ENCODE data around the gene QRICH2. TPM values are rescaled to one million over a fixed set of nuclear protein-coding genes. Genes with fewer than 3 reads are reported as not detected.

QRICH2 gene
- total RNA-seq, 6 donors from 2014 or later, result 1.7 to 9.4 (median 2.8) TPM

DNA sequence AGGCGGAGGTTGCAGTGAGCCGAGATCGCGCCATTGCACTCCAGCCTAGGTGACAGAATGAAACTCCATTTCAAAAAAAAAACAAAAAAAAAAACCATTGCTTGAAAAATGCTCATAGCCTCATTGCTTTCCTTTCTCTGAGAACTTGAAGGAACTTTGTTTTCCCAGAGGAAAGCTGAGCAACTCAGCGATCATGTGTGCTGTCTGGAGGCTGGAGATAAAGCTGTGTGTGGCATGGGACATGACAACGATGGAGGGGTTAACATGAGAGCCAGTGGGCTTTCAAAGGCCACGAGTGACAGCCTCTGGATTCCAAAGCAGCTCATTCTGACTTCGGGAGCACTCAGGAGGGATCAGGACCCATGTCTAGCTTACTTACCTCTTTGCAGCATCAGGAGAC lies 21.6 kb upstream of the QRICH2 start:
- H3K27ac ChIP-seq, result no peak overlapping the region
- no peaks in the 10 kb centered on the region for H3K9me3 ChIP-seq
- H3K4me1 ChIP-seq, result peaks cover 0 to 16% (median 0%) of the 10 kb centered on the region in 4 donors
- no peak for TF ChIP-seq POLR2AphosphoS5 (IDR thresholded peaks at IDR 0.05)
- no peak for TF ChIP-seq EP300 (IDR thresholded peaks at IDR 0.05)
- no peak for TF ChIP-seq POLR2A (IDR thresholded peaks at IDR 0.05)
- TF ChIP-seq, protein P1, sequence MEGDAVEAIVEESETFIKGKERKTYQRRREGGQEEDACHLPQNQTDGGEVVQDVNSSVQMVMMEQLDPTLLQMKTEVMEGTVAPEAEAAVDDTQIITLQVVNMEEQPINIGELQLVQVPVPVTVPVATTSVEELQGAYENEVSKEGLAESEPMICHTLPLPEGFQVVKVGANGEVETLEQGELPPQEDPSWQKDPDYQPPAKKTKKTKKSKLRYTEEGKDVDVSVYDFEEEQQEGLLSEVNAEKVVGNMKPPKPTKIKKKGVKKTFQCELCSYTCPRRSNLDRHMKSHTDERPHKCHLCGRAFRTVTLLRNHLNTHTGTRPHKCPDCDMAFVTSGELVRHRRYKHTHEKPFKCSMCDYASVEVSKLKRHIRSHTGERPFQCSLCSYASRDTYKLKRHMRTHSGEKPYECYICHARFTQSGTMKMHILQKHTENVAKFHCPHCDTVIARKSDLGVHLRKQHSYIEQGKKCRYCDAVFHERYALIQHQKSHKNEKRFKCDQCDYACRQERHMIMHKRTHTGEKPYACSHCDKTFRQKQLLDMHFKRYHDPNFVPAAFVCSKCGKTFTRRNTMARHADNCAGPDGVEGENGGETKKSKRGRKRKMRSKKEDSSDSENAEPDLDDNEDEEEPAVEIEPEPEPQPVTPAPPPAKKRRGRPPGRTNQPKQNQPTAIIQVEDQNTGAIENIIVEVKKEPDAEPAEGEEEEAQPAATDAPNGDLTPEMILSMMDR (IDR thresholded peaks at IDR 0.05), result no peak
- no peaks in the 10 kb centered on the region for H3K27me3 ChIP-seq
- ATAC-seq (ENCODE audit: low FRiP score in 2 of 2) (no peak), DNase-seq (no peak)
- no peak overlapping the region for H3K4me3 ChIP-seq
- 84 to 95% methylated on average over 8 of the region's 8 CpGs for WGBS, 2 donors
- H3K36me3 ChIP-seq, result peaks cover 12 to 52% (median 24%) of the 10 kb centered on the region in 4 donors

DNA sequence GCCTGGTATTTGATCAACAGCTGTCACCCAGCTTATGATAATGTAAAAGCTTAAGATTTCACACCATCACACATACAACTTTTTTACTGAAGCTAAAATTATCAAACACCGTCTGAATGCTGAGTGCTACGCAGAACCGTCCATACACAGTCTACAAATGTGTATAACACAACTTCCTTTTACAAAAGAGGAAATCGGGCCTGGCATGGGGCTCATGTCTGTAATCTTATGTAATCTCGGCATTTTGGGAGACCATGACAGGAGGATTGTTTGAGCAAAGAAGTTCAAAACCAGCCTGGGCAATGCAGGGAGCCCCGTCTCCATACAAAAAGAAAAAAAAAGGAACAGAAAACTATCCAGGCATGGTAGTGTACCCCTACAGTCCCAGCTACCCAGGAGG lies 19.6 kb upstream of the QRICH2 start:
- WGBS, 2 donors, result 48 to 57% methylated on average over 6 of the region's 6 CpGs
- TF ChIP-seq POLR2A (IDR thresholded peaks at IDR 0.05), result no peak
- no peak for TF ChIP-seq EP300 (IDR thresholded peaks at IDR 0.05)
- TF ChIP-seq, protein P1 (IDR thresholded peaks at IDR 0.05), result no peak
- TF ChIP-seq POLR2AphosphoS5 (IDR thresholded peaks at IDR 0.05), result no peak
- peak; percentile 40 to 65 for ATAC-seq (ENCODE audit: low FRiP score in 2 of 2)
- Histone ChIP-seq H3K4me3 (no peak overlapping the region), H3K27ac (peak overlapping the region in 3 of 4 donors; percentile 15 to 68 (median 61)), H3K4me1 (peaks cover 0 to 16% (median 0%) of the 10 kb centered on the region in 4 donors), H3K9me3 (no peaks in the 10 kb centered on the region), H3K27me3 (no peaks in the 10 kb centered on the region), H3K36me3 (peaks cover 12 to 66% (median 32%) of the 10 kb centered on the region in 4 donors)
- peak in 1 of 2 donors; percentile 60 for DNase-seq

DNA sequence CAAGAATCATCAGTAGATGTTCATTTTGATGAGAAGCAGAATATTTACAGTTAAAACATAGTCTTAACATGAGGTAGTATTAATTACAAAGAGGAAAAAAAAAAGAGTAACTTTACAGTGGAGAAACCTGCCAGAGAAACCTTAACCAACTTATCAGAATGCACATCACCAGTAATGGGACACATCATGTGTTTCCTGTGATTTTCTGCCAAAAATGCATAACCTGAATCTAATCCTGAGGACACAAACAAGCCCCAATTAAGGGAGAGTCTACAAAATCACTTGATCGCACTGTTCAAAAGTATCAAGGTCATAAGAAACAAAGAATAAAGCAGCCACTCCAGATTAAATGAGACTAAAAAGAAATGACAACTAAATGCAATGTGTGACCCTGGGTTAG lies 18.2 kb upstream of the QRICH2 start:
- H3K27me3 ChIP-seq, result no peaks in the 10 kb centered on the region
- 73 to 89% methylated on average over 1 of the region's 1 CpG for WGBS, 2 donors
- no peak for ATAC-seq (ENCODE audit: low FRiP score in 2 of 2)
- no peaks in the 10 kb centered on the region for H3K9me3 ChIP-seq
- H3K27ac ChIP-seq, result peak overlapping the region in 2 of 4 donors; percentile 61 to 68
- peaks cover 0 to 16% (median 0%) of the 10 kb centered on the region in 4 donors for H3K4me1 ChIP-seq
- H3K4me3 ChIP-seq, result no peak overlapping the region
- TF ChIP-seq, protein P1 (IDR thresholded peaks at IDR 0.05), result no peak
- TF ChIP-seq POLR2AphosphoS5 (IDR thresholded peaks at IDR 0.05) (no peak), POLR2A (IDR thresholded peaks at IDR 0.05) (no peak), EP300 (IDR thresholded peaks at IDR 0.05) (no peak)
- DNase-seq, result no peak
- H3K36me3 ChIP-seq, result peaks cover 12 to 70% (median 36%) of the 10 kb centered on the region in 4 donors

DNA sequence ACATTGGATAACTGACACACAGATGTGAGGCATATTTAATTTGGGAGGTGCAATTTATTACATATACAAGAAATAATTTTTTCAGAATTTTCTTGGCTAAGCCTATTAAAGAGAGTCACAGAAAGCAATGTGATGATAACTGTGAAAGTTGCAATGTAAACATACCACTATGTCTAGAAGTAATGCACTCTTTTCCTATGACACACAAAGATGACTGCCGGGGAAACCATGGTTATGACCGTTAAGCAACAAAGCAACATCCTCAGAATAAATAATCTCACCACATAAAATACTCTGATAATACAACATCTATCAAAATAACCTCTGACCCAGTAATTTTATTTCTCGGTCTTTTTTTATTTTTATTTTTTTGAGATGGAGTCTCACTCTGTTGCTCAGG lies 10.5 kb upstream of the QRICH2 start:
- WGBS, 2 donors, result 85 to 86% methylated on average over 3 of the region's 3 CpGs
- H3K27me3 ChIP-seq, result no peaks in the 10 kb centered on the region
- H3K9me3 ChIP-seq, result no peaks in the 10 kb centered on the region
- no peak overlapping the region for H3K4me3 ChIP-seq
- H3K4me1 ChIP-seq, result peaks cover 0 to 9% (median 3%) of the 10 kb centered on the region in 4 donors
- H3K27ac ChIP-seq, result no peak overlapping the region
- peaks cover 2 to 51% (median 16%) of the 10 kb centered on the region in 4 donors for H3K36me3 ChIP-seq
- no peak for DNase-seq
- TF ChIP-seq POLR2AphosphoS5 (IDR thresholded peaks at IDR 0.05) (no peak), POLR2A (IDR thresholded peaks at IDR 0.05) (no peak), EP300 (IDR thresholded peaks at IDR 0.05) (no peak)
- TF ChIP-seq, protein P1 (IDR thresholded peaks at IDR 0.05), result no peak
- no peak for ATAC-seq (ENCODE audit: low FRiP score in 2 of 2)

DNA sequence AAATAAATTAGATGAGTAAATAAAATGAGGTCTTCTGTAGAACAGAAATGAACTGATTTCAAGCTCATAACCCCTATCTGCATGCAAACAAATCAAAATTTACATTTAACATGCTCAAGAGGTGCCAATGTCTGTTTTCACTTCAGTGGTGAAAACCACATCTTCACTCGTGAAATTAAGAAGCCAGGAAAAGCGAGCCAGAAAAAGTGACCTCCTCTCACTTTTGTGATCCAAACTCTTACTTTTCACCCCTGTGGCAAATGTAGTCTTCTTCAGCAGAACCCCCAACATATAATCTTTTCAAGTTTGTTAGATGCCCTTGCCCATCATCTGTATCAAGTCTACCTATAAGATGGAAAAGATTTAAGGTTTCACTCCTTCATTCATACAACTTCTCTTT lies 9.5 kb upstream of the QRICH2 start:
- peaks cover 0 to 14% (median 3%) of the 10 kb centered on the region in 4 donors for H3K4me1 ChIP-seq
- H3K4me3 ChIP-seq, result no peak overlapping the region
- WGBS, 2 donors, result 97 to 100% methylated on average over 2 of the region's 2 CpGs
- no peak for TF ChIP-seq POLR2AphosphoS5 (IDR thresholded peaks at IDR 0.05)
- no peak for TF ChIP-seq EP300 (IDR thresholded peaks at IDR 0.05)
- DNase-seq (no peak), ATAC-seq (ENCODE audit: low FRiP score in 2 of 2) (no peak)
- no peaks in the 10 kb centered on the region for H3K9me3 ChIP-seq
- H3K27me3 ChIP-seq, result no peaks in the 10 kb centered on the region
- H3K36me3 ChIP-seq, result peaks cover 4 to 52% (median 19%) of the 10 kb centered on the region in 4 donors
- no peak overlapping the region for H3K27ac ChIP-seq
